NOMO-1 (cell line): ENCODE results near the gene ZNF595.
A peak's percentile ranks its signal among the peaks of the same experiment; 100 is the strongest.
"Not testable (repeated sequence)": the region's sequence is repeated elsewhere in the genome, so short reads cannot be mapped to it uniquely, and the experiment has no call there.

ENCODE experiments used
- DNase-seq, 2 experiments: peaks; one replicate each; lab custom pipeline; 2025; ENCODE audit not compliant: unreplicated experiment in 2 of 2; lab: John Stamatoyannopoulos, UW

ZNF595 gene

GRCh38 chr4:71830-72229 lies 18.7 kb downstream of the ZNF595 start:
- no peak for DNase-seq

GRCh38 chr4:85951-86350 lies 32.8 kb downstream of the ZNF595 start:
- DNase-seq, result no peak

GRCh38 chr4:86559-87324 lies 33.6 kb downstream of the ZNF595 start:
- DNase-seq, result not testable (repeated sequence)

- no peak for DNase-seq
These were observed 45.3 kb downstream of the ZNF595 start for GRCh38 chr4:98386-98785.

GRCh38 chr4:99863-100262 lies 46.7 kb downstream of the ZNF595 start:
- DNase-seq, result no peak

GRCh38 chr4:107083-107443 lies 53.9 kb downstream of the ZNF595 start:
- no peak for DNase-seq

- no peak for DNase-seq
These were observed 54.6 kb downstream of the ZNF595 start for GRCh38 chr4:107444-108429.

GRCh38 chr4:112771-113170 lies 59.6 kb downstream of the ZNF595 start:
- no peak for DNase-seq

GRCh38 chr4:113732-114131 lies 60.6 kb downstream of the ZNF595 start:
- DNase-seq, result no peak

- DNase-seq, result no peak
These were observed 61.0 kb downstream of the ZNF595 start for GRCh38 chr4:114149-114548.

- DNase-seq, result no peak
These were observed 63.4 kb downstream of the ZNF595 start for GRCh38 chr4:116499-116898.

- DNase-seq, result no peak
These were observed 67.5 kb downstream of the ZNF595 start for GRCh38 chr4:120616-121015.

- peak; percentile 60 to 65 for DNase-seq
These were observed 68.4 kb downstream of the ZNF595 start for GRCh38 chr4:121408-122084.

GRCh38 chr4:123922-124274 lies 70.8 kb downstream of the ZNF595 start:
- not testable (repeated sequence) for DNase-seq

- DNase-seq, result peak; percentile 95
These were observed 71.4 kb downstream of the ZNF595 start, which contains the start of gene ZNF718 for GRCh38 chr4:124275-125081. ZNF718 (plus strand) TSS chr4:124501; CDS start chr4:124671, 170 bp downstream.

GRCh38 chr4:125091-125771 lies 72.1 kb downstream of the ZNF595 start:
- peak; percentile 13 to 19 for DNase-seq

GRCh38 chr4:125833-126232 lies 72.7 kb downstream of the ZNF595 start:
- DNase-seq, result no peak

GRCh38 chr4:132483-132882 lies 79.4 kb downstream of the ZNF595 start:
- DNase-seq, result no peak
